Keratinocyte (primary cell): ENCODE data around the gene PLEKHS1. TPM values are rescaled to one million over a fixed set of nuclear protein-coding genes. Genes with fewer than 3 reads are reported as not detected.

Experiments used
- DNase-seq: peaks from one replicate; pipeline ENCODE4 v3.0.0-alpha.2; 2011; ENCODE audit warnings: low read depth, missing footprints, low spot score
- FAIRE-seq: peaks from 2 replicates; lab custom pipeline; 2011; peaks lifted over from hg19 to GRCh38; lab: Jason Lieb, UNC
- H2AFZ ChIP-seq: 2 replicates; pipeline ENCODE4 v1.6.0; 2012; ENCODE audit warnings: low read length, control low read depth, inconsistent platforms; ENCODE audit not compliant: control insufficient read depth
- H3K27ac ChIP-seq: 2 replicates; pipeline ENCODE4 v1.5.1; 2011; ENCODE audit warnings: low read length; ENCODE audit not compliant: control insufficient read depth, insufficient read depth
- H3K27me3 ChIP-seq: 3 replicates; pipeline ENCODE4 v1.6.0; 2011; ENCODE audit warnings: low read length; ENCODE audit not compliant: control insufficient read depth, insufficient read depth; ENCODE audit errors: extremely low read depth
- H3K36me3 ChIP-seq, 2 experiments: 2 replicates in 1 of 2; 3 replicates in 1 of 2; pipeline ENCODE4 v1.5.1; 2011; ENCODE audit warnings: low read length in 2 of 2, mild to moderate bottlenecking in 1 of 2; ENCODE audit not compliant: control insufficient read depth in 2 of 2, insufficient read depth in 2 of 2; ENCODE audit errors: extremely low read depth in 1 of 2
- H3K4me1 ChIP-seq: 3 replicates; pipeline ENCODE4 v1.5.1; 2011; ENCODE audit warnings: low read length; ENCODE audit not compliant: control insufficient read depth, insufficient read depth; ENCODE audit errors: extremely low read depth
- H3K4me2 ChIP-seq: 3 replicates; pipeline ENCODE4 v1.6.0; 2011; ENCODE audit warnings: low read depth, low read length; ENCODE audit not compliant: control insufficient read depth, insufficient read depth; ENCODE audit errors: extremely low read depth
- H3K4me3 ChIP-seq, 3 experiments: fragments of 200-600 bp in 1 of 3; sonication (generic) in 1 of 3; 2 replicates in 2 of 3; 3 replicates in 1 of 3; pipeline ENCODE4 v1.5.1; 2011 to 2016; ENCODE audit warnings: low read length in 3 of 3, mild to moderate bottlenecking in 3 of 3, control low read depth in 2 of 3, inconsistent platforms in 1 of 3, low read depth in 1 of 3, mixed read lengths in 1 of 3, mixed run types in 1 of 3, moderate library complexity in 1 of 3; ENCODE audit not compliant: control insufficient read depth in 2 of 3, insufficient read depth in 2 of 3; ENCODE audit errors: extremely low read depth in 1 of 3
- H3K79me2 ChIP-seq: 2 replicates; pipeline ENCODE4 v1.6.0; 2012; ENCODE audit warnings: low read length; ENCODE audit not compliant: control insufficient read depth, insufficient read depth
- H3K9ac ChIP-seq: 3 replicates; pipeline ENCODE4 v1.6.0; 2011; ENCODE audit warnings: low read length; ENCODE audit not compliant: control insufficient read depth, insufficient read depth; ENCODE audit errors: extremely low read depth
- H3K9me1 ChIP-seq: 3 replicates; pipeline ENCODE4 v1.6.0; 2011; ENCODE audit warnings: low read length; ENCODE audit not compliant: control insufficient read depth, insufficient read depth; ENCODE audit errors: extremely low read depth
- H3K9me3 ChIP-seq: 2 replicates; pipeline ENCODE4 v1.5.1; 2012; ENCODE audit warnings: low read depth, low read length; ENCODE audit not compliant: control insufficient read depth
- H4K20me1 ChIP-seq: 3 replicates; pipeline ENCODE4 v1.6.0; 2011; ENCODE audit warnings: low read length; ENCODE audit not compliant: control insufficient read depth, insufficient read depth; ENCODE audit errors: extremely low read depth
- EZH2 ChIP-seq: IDR thresholded peaks from one replicate; pipeline ENCODE4 v1.6.1; 2012; ENCODE audit warnings: inconsistent platforms, mild to moderate bottlenecking, low read length, moderate library complexity
- dilution Hi-C: fragments of 300-500 bp; cut with MboI; formaldehyde crosslinking; loops from one replicate; pipeline ENCODE4 v1.7.0; 2020; ENCODE audit warnings: low sequenced_read_pairs; ENCODE audit not compliant: extremely low pct_ligation_motif_present
- polyA plus RNA-seq, 5 experiments: library from polyadenylated mRNA; depleted of rRNA in 3 of 5; stranded (reverse) in 3 of 5; stranded (forward) in 1 of 5; unstranded in 1 of 5; fragments of >200 nt; gene quantifications; 1 replicate in 1 of 5; 2 replicates in 3 of 5; 3 replicates in 1 of 5; pipeline versions ENCODE4 v1.2.1 to v1.2.3, GENCODE V29; 2011 to 2012; ENCODE audit warnings: missing spikeins in 2 of 5, low read depth in 1 of 5, low replicate concordance in 1 of 5
- TF ChIP-seq, protein P1 (sequence below), 3 experiments: IDR thresholded peaks in 1 of 3; conservative IDR thresholded peaks in 1 of 3; optimal IDR thresholded peaks in 1 of 3; 2 replicates in 2 of 3; 3 replicates in 1 of 3; pipeline versions ENCODE3 to v1.5.1; 2011; ENCODE audit warnings: low read length in 3 of 3, mild to moderate bottlenecking in 3 of 3, moderate library complexity in 2 of 3, control low read depth in 1 of 3, inconsistent platforms in 1 of 3; ENCODE audit not compliant: insufficient read depth in 2 of 3; ENCODE audit errors: extremely low read depth in 1 of 3

The PLEKHS1 gene
- polyA plus RNA-seq, 1 donor (not counting 4 experiments of a cell fraction or from before 2014, with no cell fraction given): not detected

DNA sequence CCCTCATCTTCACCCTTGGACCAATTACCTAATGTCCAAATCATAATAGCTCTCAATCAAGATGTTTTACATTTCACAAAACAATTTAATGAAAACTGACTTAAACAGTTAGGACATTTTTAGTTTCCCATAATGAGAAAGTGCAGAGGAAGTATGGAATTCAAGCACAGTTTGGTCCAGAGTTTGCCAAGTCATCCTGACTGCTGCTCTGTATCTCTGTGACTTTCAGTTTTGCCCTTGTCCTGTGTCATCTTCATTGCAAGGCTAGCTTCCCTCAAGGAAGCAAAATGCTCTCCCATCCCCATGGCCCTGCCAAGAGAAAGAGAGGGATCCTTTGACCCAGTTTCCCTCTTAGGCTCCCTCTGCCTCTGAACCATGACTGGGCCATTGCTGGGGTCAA lies 7.9 kb upstream of the PLEKHS1 start:
- Histone ChIP-seq H3K9ac (no peak overlapping the region), H3K9me3 (no peaks in the 10 kb centered on the region), H3K79me2 (no peaks in the 10 kb centered on the region), H3K4me2 (no peak overlapping the region), H3K4me1 (no peaks in the 10 kb centered on the region), H3K4me3 (no peak overlapping the region), H3K9me1 (no peaks in the 10 kb centered on the region), H2AFZ (no peak overlapping the region), H4K20me1 (no peaks in the 10 kb centered on the region), H3K36me3 (no peaks in the 10 kb centered on the region), H3K27me3 (peaks cover 3% of the 10 kb centered on the region), H3K27ac (no peak overlapping the region)
- DNase-seq: no peak
- dilution Hi-C loops: no loop called here
- TF ChIP-seq, protein P1, sequence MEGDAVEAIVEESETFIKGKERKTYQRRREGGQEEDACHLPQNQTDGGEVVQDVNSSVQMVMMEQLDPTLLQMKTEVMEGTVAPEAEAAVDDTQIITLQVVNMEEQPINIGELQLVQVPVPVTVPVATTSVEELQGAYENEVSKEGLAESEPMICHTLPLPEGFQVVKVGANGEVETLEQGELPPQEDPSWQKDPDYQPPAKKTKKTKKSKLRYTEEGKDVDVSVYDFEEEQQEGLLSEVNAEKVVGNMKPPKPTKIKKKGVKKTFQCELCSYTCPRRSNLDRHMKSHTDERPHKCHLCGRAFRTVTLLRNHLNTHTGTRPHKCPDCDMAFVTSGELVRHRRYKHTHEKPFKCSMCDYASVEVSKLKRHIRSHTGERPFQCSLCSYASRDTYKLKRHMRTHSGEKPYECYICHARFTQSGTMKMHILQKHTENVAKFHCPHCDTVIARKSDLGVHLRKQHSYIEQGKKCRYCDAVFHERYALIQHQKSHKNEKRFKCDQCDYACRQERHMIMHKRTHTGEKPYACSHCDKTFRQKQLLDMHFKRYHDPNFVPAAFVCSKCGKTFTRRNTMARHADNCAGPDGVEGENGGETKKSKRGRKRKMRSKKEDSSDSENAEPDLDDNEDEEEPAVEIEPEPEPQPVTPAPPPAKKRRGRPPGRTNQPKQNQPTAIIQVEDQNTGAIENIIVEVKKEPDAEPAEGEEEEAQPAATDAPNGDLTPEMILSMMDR (optimal IDR thresholded peaks at IDR 0.05 in 1 of 3, IDR thresholded peaks at IDR 0.05 in 1 of 3, conservative IDR thresholded peaks at IDR 0.05 in 1 of 3; ENCODE audit: extremely low read depth in 1 of 3, insufficient read depth in 2 of 3, low read length in 3 of 3): no peak
- no peak for TF ChIP-seq EZH2
- no peak for FAIRE-seq

DNA sequence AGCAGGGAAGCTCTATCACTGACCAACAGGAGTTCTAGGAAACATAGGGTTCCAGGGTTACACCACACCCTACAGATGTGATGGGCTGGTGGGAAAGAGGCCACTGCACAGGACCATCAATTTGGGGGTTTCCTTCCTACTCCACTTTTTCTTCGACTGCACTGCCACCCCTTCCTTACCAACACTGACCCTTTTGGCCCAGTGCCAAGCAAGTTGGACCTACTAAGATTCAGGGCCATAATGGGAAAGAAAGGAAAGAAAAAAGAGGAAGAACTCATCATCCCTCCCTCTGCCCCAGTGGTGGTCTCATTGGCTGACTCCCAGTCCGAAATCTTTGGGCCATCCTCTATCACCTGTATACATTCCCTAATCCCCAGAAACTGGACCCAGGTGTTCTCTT lies 6.1 kb upstream of the PLEKHS1 start:
- Histone ChIP-seq H4K20me1 (no peaks in the 10 kb centered on the region), H3K27ac (no peak overlapping the region), H3K36me3 (no peaks in the 10 kb centered on the region), H3K4me3 (no peak overlapping the region), H3K27me3 (peaks cover 3% of the 10 kb centered on the region), H3K9me1 (no peaks in the 10 kb centered on the region), H2AFZ (no peak overlapping the region), H3K4me2 (no peak overlapping the region), H3K9me3 (no peaks in the 10 kb centered on the region), H3K4me1 (no peaks in the 10 kb centered on the region), H3K79me2 (no peaks in the 10 kb centered on the region), H3K9ac (no peak overlapping the region)
- FAIRE-seq (no peak), DNase-seq (no peak)
- dilution Hi-C loops: no loop called here
- TF ChIP-seq EZH2: no peak
- TF ChIP-seq, protein P1 (optimal IDR thresholded peaks at IDR 0.05 in 1 of 3, IDR thresholded peaks at IDR 0.05 in 1 of 3, conservative IDR thresholded peaks at IDR 0.05 in 1 of 3; ENCODE audit: extremely low read depth in 1 of 3, insufficient read depth in 2 of 3, low read length in 3 of 3): no peak
